Measurements from ENCODE around the gene INPP5E. TPM values are rescaled to one million over a fixed set of nuclear protein-coding genes. Genes with fewer than 3 reads are reported as not detected.

The INPP5E gene
- total RNA-seq, 1 experiment from 2014 or later: 10.7 TPM

GRCh38 chr9:136395345-136396218 is 44.1 kb downstream of the INPP5E start:
- Histone ChIP-seq H3K4me1 (ENCODE audit: insufficient read depth, low read length) (peaks cover 12% of the 10 kb centered on the region), H3F3A (ENCODE audit: low read length, unreplicated experiment) (no peaks in the 10 kb centered on the region), H4K20me1 (ENCODE audit: low read length) (no peaks in the 10 kb centered on the region), H3K9me3 (ENCODE audit: low read length) (no peaks in the 10 kb centered on the region), H3K4me2 (ENCODE audit: low read length) (no peak overlapping the region), H3K27ac (ENCODE audit: low read length) (no peak overlapping the region), H3K27me3 (ENCODE audit: low read length) (no peaks in the 10 kb centered on the region), H3K9me2 (replicated peaks; ENCODE audit: low read length) (no peaks in the 10 kb centered on the region), H2AFZ (ENCODE audit: low read length) (no peak overlapping the region), H3K9ac (ENCODE audit: low read length) (no peak overlapping the region), H3K36me3 (ENCODE audit: low read depth, low read length) (peaks cover 7% of the 10 kb centered on the region), H3K79me2 (ENCODE audit: low read length) (peaks cover 23% of the 10 kb centered on the region), H3K4me3 (ENCODE audit: low read length) (no peak overlapping the region)
- intact Hi-C loops (cut with micrococcal nuclease): no loop called here
- BruUV-seq (replicated peaks): no TSS peak
- POLR2A ChIA-PET (ENCODE audit: unreplicated experiment): no interaction called here
- DNase-seq: no peak
- CTCF ChIA-PET: no interaction called here
- TF ChIP-seq EZH2 (IDR thresholded peaks at IDR 0.05; ENCODE audit: low read length, unreplicated experiment): no peak
- TF ChIP-seq EZH2phosphoT487 (IDR thresholded peaks at IDR 0.05; ENCODE audit: borderline replicate concordance, low read length): no peak
- TF ChIP-seq CTCF (conservative IDR thresholded peaks at IDR 0.05; ENCODE audit: low read depth, low read length): no peak
- no peak for ATAC-seq

GRCh38 chr9:136395020-136395340 is 44.7 kb downstream of the INPP5E start:
- H3K9ac ChIP-seq (ENCODE audit: low read length): no peak overlapping the region
- H3K27ac ChIP-seq (ENCODE audit: low read length): no peak overlapping the region

More at GRCh38 chr9:136395020-136395340, 44.7 kb downstream of the INPP5E start:
- Histone ChIP-seq H3K9me3 (ENCODE audit: low read length) (no peaks in the 10 kb centered on the region), H4K20me1 (ENCODE audit: low read length) (no peaks in the 10 kb centered on the region), H3K36me3 (ENCODE audit: low read depth, low read length) (peaks cover 7% of the 10 kb centered on the region), H3F3A (ENCODE audit: low read length, unreplicated experiment) (no peaks in the 10 kb centered on the region), H3K4me2 (ENCODE audit: low read length) (no peak overlapping the region), H3K9me2 (replicated peaks; ENCODE audit: low read length) (no peaks in the 10 kb centered on the region), H3K79me2 (ENCODE audit: low read length) (peaks cover 23% of the 10 kb centered on the region), H3K4me1 (ENCODE audit: insufficient read depth, low read length) (peaks cover 8% of the 10 kb centered on the region), H2AFZ (ENCODE audit: low read length) (no peak overlapping the region), H3K27me3 (ENCODE audit: low read length) (no peaks in the 10 kb centered on the region), H3K4me3 (ENCODE audit: low read length) (no peak overlapping the region)
- intact Hi-C loops (cut with micrococcal nuclease): no loop called here
- ChIA-PET POLR2A (ENCODE audit: unreplicated experiment) (no interaction called here), CTCF (no interaction called here)
- ATAC-seq (no peak), DNase-seq (no peak)
- no TSS peak for BruUV-seq (replicated peaks)
- TF ChIP-seq EZH2phosphoT487 (IDR thresholded peaks at IDR 0.05; ENCODE audit: borderline replicate concordance, low read length) (no peak), EZH2 (IDR thresholded peaks at IDR 0.05; ENCODE audit: low read length, unreplicated experiment) (no peak), CTCF (conservative IDR thresholded peaks at IDR 0.05; ENCODE audit: low read depth, low read length) (no peak)

Data from PC-3 (cell line).